GM18499 (cell line): Measurements from ENCODE around the gene GPS1.

Source experiments
- ATAC-seq: cut with Tn5 transposase; IDR thresholded peaks from one replicate; pipeline ENCODE4 v1.9.1; 2021; ENCODE audit warnings: moderate number of reproducible peaks; ENCODE audit not compliant: insufficient read depth, unreplicated experiment

GPS1 gene

GRCh38 chr17:82039695-82040299 lies 11.9 kb upstream of the GPS1 start:
- no peak for ATAC-seq

- no peak for ATAC-seq
These were observed 10.4 kb upstream of the GPS1 start for GRCh38 chr17:82041144-82041814.

- no peak for ATAC-seq
These were observed 9.0 kb upstream of the GPS1 start for GRCh38 chr17:82042649-82043048.

- no peak for ATAC-seq
These were observed 8.2 kb upstream of the GPS1 start for GRCh38 chr17:82043507-82043906.

- no peak for ATAC-seq
These were observed 5.7 kb upstream of the GPS1 start for GRCh38 chr17:82045936-82046484.

GRCh38 chr17:82046903-82047302 lies 4.8 kb upstream of the GPS1 start:
- no peak for ATAC-seq

GRCh38 chr17:82047379-82047778 lies 4.3 kb upstream of the GPS1 start:
- ATAC-seq = no peak

GRCh38 chr17:82047914-82048570 lies 3.7 kb upstream of the GPS1 start:
- no peak for ATAC-seq

- no peak for ATAC-seq
These were observed 3.1 kb upstream of the GPS1 start for GRCh38 chr17:82048571-82048971.

- ATAC-seq = no peak
These were observed 2.6 kb upstream of the GPS1 start for GRCh38 chr17:82049106-82049505.

GRCh38 chr17:82049521-82049971 lies 2.2 kb upstream of the GPS1 start:
- ATAC-seq = no peak

GRCh38 chr17:82050152-82050760 lies 1.4 kb upstream of the GPS1 start:
- no peak for ATAC-seq

GRCh38 chr17:82050761-82051641 lies 697 bp upstream of the GPS1 start:
- ATAC-seq = no peak

GRCh38 chr17:82052638-82053059 lies 951 bp downstream of the GPS1 start:
- ATAC-seq = no peak

GRCh38 chr17:82053130-82053529 lies 1.4 kb downstream of the GPS1 start:
- ATAC-seq = no peak

GRCh38 chr17:82053556-82054263 lies 2.0 kb downstream of the GPS1 start:
- ATAC-seq = no peak

GRCh38 chr17:82054351-82055022 lies 2.8 kb downstream of the GPS1 start:
- no peak for ATAC-seq

- ATAC-seq = no peak
These were observed 3.6 kb downstream of the GPS1 start for GRCh38 chr17:82055023-82055964.
